Stimulated activated CD8-positive, alpha-beta memory T cell treated with anti-CD3 and anti-CD28 coated beads, Interleukin-4, amount 100 ng/mL, for 4 hours (primary cell): ENCODE measurements around the gene AQP4.

Experiments used
- DNase-seq, 2 donors: peaks; one replicate each; pipeline ENCODE4 v3.0.0-alpha.2; 2020; ENCODE audit warnings: low read depth in 2 of 2, low spot score in 1 of 2

Gene AQP4, protein sequence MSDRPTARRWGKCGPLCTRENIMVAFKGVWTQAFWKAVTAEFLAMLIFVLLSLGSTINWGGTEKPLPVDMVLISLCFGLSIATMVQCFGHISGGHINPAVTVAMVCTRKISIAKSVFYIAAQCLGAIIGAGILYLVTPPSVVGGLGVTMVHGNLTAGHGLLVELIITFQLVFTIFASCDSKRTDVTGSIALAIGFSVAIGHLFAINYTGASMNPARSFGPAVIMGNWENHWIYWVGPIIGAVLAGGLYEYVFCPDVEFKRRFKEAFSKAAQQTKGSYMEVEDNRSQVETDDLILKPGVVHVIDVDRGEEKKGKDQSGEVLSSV

DNA sequence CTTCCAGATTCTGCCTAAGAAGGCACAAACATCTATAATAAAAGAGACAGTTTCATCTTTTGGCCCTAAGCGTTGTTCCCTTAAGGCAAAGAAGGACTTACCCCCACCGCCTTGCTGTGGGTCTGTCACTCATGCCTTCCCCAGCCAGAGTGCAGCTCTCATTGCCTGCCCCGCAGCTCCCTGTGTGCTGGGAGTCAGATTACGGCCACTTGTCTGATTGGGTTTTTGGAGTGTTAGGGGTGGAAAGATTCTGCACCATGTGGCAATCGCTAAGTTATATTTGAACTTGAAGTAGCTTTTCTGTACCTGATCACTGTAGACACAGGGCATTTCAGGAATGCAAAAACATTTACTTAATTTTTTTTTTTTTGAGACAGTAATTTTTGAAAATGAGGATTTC is at the start of gene AQP4:
Gene AQP4, minus strand, starts transcription at position 151 of the 400 bp plus-strand sequence. Its CDS starts 18 bp downstream, at position 133.
- no peak for DNase-seq

DNA sequence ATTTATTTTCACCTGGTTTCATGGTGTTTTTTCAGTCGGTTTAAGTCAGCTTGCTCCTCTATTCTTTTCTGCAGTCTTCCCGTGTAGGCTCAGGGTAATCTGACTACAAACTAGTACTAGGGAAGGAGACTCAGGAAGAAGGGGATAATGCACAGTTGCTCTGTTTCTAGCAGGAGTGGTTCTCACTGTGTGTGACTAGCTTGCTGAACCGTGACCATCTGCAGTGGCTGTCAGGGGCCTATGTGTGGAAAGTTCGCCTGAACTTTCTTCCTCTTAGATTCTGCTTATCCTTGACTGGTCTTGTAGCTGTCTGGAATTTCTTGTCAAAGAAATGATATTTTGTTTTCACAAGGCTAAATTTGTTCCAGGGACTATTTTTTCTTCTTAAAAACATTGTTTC is 46.3 kb upstream of the AQP4 start:
- no peak for DNase-seq

DNA sequence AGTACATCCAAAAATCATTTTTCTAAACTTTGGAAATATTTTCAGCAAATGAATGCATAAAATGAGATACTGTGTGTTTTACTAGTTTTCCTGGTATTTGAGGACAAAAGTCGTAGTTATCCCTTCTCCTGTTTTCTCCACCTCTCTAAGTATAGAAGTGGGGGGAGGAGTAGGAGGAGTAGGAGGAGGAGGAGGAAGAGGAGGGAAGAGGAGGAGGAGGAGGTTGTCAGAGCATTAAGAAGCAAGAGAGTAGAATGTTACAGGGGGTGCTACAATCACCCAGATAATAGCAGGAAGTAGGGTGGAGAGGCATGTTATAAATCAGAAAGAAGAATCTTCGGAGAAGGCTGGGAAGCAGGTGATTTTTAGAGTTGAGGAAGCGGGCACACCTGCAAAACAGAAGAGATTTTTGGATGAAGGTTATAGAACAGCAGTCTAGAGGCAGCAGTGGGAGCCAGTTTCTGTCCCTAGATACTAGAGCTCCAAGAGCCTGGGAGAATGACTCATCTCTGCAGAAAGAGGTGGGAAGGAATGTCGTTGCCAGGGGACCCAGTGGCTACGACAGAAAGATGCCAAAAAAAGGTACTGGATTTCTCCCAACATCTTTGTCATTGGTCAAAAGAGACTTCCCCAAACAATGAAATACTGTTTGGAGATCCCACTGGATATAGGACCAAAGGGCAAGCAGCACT is 44.2 kb upstream of the AQP4 start:
- no peak for DNase-seq

- DNase-seq: no peak
Measured at GRCh38 chr18:26908906-26909305, 43.4 kb upstream of the AQP4 start.

- no peak for DNase-seq
Measured at GRCh38 chr18:26902291-26902690, 36.8 kb upstream of the AQP4 start.

DNA sequence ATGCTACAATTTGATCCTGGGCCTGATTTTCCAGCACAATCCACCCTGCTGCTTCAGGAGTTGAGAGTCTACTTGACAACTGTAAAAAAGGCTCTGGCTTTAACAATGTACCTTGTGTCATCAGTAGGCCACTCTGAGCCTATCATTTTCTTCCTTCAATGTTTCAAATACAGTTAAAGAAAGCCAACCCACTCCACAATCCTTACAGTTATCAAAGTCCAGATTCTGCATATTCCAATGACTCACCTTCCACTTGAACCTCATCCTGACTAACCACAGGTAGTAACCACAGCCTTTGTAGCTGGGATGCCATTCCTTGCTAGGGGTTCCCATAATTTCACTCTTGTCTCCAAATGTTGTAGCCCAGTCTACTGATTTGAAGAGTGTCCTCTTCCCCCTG is 35.5 kb upstream of the AQP4 start:
- no peak for DNase-seq

- DNase-seq: no peak
Measured at GRCh38 chr18:26894426-26894825, 28.9 kb upstream of the AQP4 start.

DNA sequence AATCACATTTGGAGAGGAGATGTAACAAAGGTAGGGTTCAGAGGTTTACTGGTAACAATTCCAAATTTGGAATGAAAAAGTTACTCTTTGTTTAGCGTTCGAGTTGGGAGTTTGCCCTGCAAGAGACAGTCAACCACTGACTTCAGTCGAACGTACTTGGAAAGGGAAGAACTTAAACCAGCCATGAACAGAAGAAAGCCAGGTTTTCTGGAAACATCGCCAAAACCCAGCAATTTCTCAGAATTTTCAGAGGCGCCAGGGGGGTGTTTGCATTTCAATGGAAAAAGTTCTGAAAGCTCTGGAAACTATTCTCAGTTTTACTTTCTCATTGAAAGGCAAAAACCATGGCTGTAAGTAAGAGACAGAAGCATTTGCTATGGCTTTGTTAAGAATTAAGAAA is 28.5 kb upstream of the AQP4 start:
- no peak for DNase-seq

- no peak for DNase-seq
Measured at GRCh38 chr18:26888259-26888658, 22.8 kb upstream of the AQP4 start.

GRCh38 chr18:26875040-26875654 is 9.6 kb upstream of the AQP4 start:
- DNase-seq: no peak

GRCh38 chr18:26874283-26874682 is 8.8 kb upstream of the AQP4 start:
- DNase-seq: no peak

DNA sequence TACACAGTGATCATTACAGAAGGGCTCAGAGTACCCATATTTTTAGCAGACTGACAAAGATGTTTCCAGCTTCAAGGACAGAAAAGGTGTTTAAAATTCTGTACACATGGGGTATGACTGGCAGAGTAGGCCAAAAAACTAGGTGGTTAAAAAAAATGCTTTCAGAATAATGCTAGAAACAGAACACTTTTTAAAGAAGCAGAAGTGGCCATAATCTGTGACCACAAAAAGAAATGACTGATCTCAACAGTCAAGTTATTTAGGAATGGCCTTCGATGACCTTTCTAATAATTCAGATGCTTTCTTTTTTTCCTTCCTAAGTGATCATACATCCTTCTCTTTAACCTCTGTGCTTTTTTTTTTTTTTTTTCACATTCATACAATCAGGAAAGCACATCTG is 4.1 kb upstream of the AQP4 start:
- DNase-seq: no peak

GRCh38 chr18:26868968-26869586 is 3.6 kb upstream of the AQP4 start:
- DNase-seq: no peak

DNA sequence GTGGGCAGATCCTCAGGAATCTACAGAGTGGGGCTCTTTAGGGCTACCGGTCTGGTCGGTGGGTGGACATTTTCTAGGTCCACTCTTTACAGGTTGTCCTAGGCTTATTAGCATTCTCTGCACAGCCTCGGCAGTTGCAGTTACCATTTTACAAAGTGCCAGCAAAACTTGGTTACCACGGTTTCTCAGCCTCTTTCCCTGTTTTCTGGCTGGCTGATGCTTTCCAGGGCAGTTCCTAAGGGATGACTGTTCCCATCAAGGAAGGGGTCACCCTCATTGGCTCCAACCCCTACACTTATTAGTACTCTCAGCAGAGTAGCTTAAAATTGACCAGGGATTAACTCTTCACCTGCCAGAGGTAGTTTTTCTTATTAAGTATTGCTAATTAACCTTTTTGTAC is 2.0 kb upstream of the AQP4 start:
- no peak for DNase-seq

- DNase-seq: no peak
Measured at GRCh38 chr18:26864658-26865057, 849 bp downstream of the AQP4 start.

GRCh38 chr18:26863921-26864497 is 1.5 kb downstream of the AQP4 start:
- no peak for DNase-seq

DNA sequence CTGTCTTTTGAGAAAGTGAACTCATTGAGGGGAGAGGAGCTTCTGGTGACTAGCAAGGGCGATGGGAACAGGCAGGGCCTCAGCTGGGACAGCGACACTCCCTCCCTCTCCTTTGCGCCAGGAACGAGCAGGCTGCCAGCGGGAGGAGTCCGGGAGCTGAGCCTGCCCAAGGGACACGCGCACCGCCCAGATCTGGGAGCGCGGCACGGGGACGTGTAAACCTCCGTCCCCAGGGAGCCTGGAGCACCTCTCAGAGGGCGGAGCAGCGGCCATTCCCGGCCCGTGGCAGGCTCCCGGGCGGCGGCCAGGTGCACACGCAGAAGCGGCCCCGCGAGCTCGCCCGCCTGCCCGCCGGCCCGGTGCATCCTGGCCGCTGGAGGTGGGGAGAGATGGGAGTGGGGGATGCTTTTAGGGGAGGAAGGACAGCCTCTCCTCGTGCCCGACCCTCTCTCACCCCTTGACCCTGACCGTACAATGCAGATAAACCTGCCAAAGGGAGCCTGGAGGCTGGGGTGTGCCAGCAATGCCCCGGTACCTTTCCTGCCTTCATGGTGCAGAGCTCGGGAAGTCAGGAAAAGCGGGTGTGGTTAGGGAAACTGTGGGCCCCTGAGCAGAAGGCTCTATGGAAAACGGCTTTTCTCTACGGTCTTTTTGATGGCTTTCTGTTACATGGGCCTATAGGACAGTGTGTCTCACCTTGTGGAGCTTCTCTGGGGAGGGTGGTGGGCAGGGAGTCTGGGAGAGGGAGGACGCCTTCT is 2.2 kb downstream of the AQP4 start:
- no peak for DNase-seq

DNA sequence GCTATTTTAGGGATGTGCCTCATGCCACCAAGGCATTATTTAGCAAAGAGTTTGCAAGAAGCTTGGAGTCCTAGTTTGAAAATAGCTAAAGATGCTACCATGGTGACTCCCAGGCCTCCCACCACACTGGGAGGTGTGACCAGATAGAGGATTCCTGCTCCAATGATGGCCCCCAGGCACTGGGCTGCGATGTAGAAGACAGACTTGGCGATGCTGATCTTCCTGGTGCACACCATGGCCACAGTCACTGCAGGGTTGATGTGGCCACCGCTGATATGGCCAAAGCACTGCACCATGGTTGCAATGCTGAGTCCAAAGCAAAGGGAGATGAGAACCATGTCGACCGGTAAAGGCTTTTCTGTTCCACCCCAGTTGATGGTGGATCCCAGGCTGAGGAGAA is 3.4 kb downstream of the AQP4 start:
- DNase-seq: no peak

- no peak for DNase-seq
Measured at GRCh38 chr18:26854292-26854881, 11.1 kb downstream of the AQP4 start.

DNA sequence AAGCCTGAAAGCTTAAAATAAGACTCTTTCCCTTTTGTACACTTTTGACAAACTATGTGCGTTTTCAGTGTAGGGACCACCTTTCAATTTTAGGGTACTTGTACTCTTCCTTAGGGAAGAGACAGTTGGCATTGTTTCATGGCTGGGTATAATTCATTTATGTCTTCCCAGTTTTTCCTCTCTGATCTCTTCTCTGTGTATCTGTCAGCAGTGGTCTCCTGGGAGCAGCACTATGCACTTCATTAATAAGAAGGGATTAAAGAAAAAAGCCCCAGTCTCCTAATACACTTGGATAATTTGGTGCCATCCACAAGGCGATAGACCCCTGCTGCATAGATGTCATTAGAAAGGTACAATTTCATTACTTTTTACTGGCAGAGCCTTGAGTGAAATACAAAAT is 12.1 kb downstream of the AQP4 start:
- no peak for DNase-seq

- no peak for DNase-seq
Measured at GRCh38 chr18:26843760-26844159, 21.7 kb downstream of the AQP4 start.
